Calu3 (cell line): ENCODE results near the gene INVS. TPM values are rescaled to one million over a fixed set of nuclear protein-coding genes. Genes with fewer than 3 reads are reported as not detected.
A peak's percentile ranks its signal among the peaks of the same experiment; 100 is the strongest.

Experiments
- Bru-seq: library from RNA; stranded (reverse); fragments of 400-500 nt; gene quantifications from one replicate; lab custom pipeline; 2021; lab: Mats Ljungman, UMichigan
- BruChase-seq, 2 experiments: library from RNA; stranded (reverse); fragments of 400-500 nt; gene quantifications; one replicate each; lab custom pipeline; 2021; lab: Mats Ljungman, UMichigan
- BruUV-seq: library from RNA; stranded (reverse); fragments of 400-500 nt; replicated peaks from 2 replicates; lab custom pipeline; 2021; lab: Mats Ljungman, UMichigan
- CTCF ChIA-PET: fragments of 300-600 bp; sonication (Branson Sonifier 250); formaldehyde crosslinking; loops from one replicate; lab custom pipeline; 2022; ENCODE audit warnings: antibody characterized with exemption; lab: Charles Lee
- DNase-seq: peaks from one replicate; pipeline ENCODE4 v3.0.0; 2022
- H3K27ac Mint-ChIP-seq: one replicate; pipeline ENCODE4 v1.8.0; 2022; ENCODE audit warnings: mixed read lengths; ENCODE audit not compliant: unreplicated experiment
- H3K27me3 Mint-ChIP-seq: one replicate; pipeline ENCODE4 v1.8.0; 2022; ENCODE audit warnings: mixed read lengths; ENCODE audit not compliant: unreplicated experiment
- H3K36me3 Mint-ChIP-seq: one replicate; pipeline ENCODE4 v1.8.0; 2022; ENCODE audit warnings: mild to moderate bottlenecking, moderate library complexity, mixed read lengths; ENCODE audit not compliant: insufficient read depth, unreplicated experiment
- H3K4me1 Mint-ChIP-seq: one replicate; pipeline ENCODE4 v1.8.0; 2022; ENCODE audit warnings: mild to moderate bottlenecking, low read depth, mixed read lengths; ENCODE audit not compliant: unreplicated experiment
- H3K4me3 Mint-ChIP-seq: one replicate; pipeline ENCODE4 v1.8.0; 2022; ENCODE audit warnings: mild to moderate bottlenecking, low read depth, moderate library complexity, mixed read lengths; ENCODE audit not compliant: unreplicated experiment
- H3K9me3 Mint-ChIP-seq: one replicate; pipeline ENCODE4 v1.8.0; 2022; ENCODE audit warnings: low read depth, mixed read lengths; ENCODE audit not compliant: unreplicated experiment
- CTCF ChIP-seq: fragments of 200-600 bp; IDR thresholded peaks from one replicate; pipeline ENCODE4 v1.8.0; 2022; ENCODE audit warnings: antibody characterized with exemption; ENCODE audit not compliant: unreplicated experiment
- intact Hi-C: fragments of 100-400 bp; cut with micrococcal nuclease; formaldehyde crosslinking; loops from one replicate; pipeline ENCODE4 v1.10.0; 2022; ENCODE audit not compliant: unreplicated experiment
- long read RNA-seq: library from polyadenylated mRNA; stranded (forward); transcript quantifications from one replicate; pipeline ENCODE4 v2.0.0, GENCODE V29; 2022
- total RNA-seq: library from RNA; stranded (reverse); gene quantifications from 2 replicates; pipeline ENCODE4 v1.2.3, GENCODE V29; 2022

The INVS gene
- total RNA-seq = 12.4 and 14.2 TPM in 2 replicates
- percentile 65 among the genes with signal in this experiment for Bru-seq, nascent RNA
- BruChase-seq, experiment 1, labeled RNA remaining after a 6-hour chase = percentile 61 among the genes with signal in this experiment
- BruChase-seq, experiment 2, labeled RNA remaining after a 2-hour chase = percentile 55 among the genes with signal in this experiment
- long read RNA-seq, partial matches to known transcripts = 2 of 7 reads
- long read RNA-seq, other reads (novel, unspliced or antisense) = 3 of 7 reads

GRCh38 chr9:100098887-100099721 is at the start of gene INVS, which contains the start of gene ERP44:
INVS (plus strand) TSS chr9:100099243; CDS start chr9:100104522, 5,279 bp downstream.
ERP44 (minus strand) TSS chr9:100099000; CDS start chr9:100098840, 160 bp downstream.
- DNase-seq = peak; percentile 95
- Mint-ChIP-seq H3K9me3 (no peaks in the 10 kb centered on the region), H3K27me3 (no peaks in the 10 kb centered on the region), H3K4me3 (peak within 1 kb of the TSS; percentile 98), H3K4me1 (peaks cover 11% of the 10 kb centered on the region), H3K36me3 (peaks cover 24% of the 10 kb centered on the region), H3K27ac (peak within 1 kb of the TSS; percentile 94)
- intact Hi-C loops = loop anchor here (5.0 kb wide), 1 partner anchor 72 kb away; no protein-coding TSS in a partner anchor
- CTCF ChIA-PET = no interaction called here
- no peak for TF ChIP-seq CTCF
- BruUV-seq = no TSS peak

- H3K9me3 Mint-ChIP-seq = no peaks in the 10 kb centered on the region
- H3K36me3 Mint-ChIP-seq = no peaks in the 10 kb centered on the region
- intact Hi-C loops = no loop called here
- no peaks in the 10 kb centered on the region for H3K27me3 Mint-ChIP-seq
- H3K27ac Mint-ChIP-seq = no peak overlapping the region
- H3K4me3 Mint-ChIP-seq = no peak overlapping the region
- BruUV-seq = no TSS peak
- CTCF ChIA-PET = no interaction called here
- no peaks in the 10 kb centered on the region for H3K4me1 Mint-ChIP-seq
- TF ChIP-seq CTCF = no peak
- no peak for DNase-seq
Measured at GRCh38 chr9:100049551-100049950, 49.5 kb upstream of the INVS start.

- H3K9me3 Mint-ChIP-seq = no peaks in the 10 kb centered on the region
- intact Hi-C loops = no loop called here
- H3K36me3 Mint-ChIP-seq = no peaks in the 10 kb centered on the region
- CTCF ChIA-PET = no interaction called here
- no peak overlapping the region for H3K27ac Mint-ChIP-seq
- no peaks in the 10 kb centered on the region for H3K4me1 Mint-ChIP-seq
- H3K4me3 Mint-ChIP-seq = no peak overlapping the region
- BruUV-seq = no TSS peak
- H3K27me3 Mint-ChIP-seq = no peaks in the 10 kb centered on the region
- TF ChIP-seq CTCF = no peak
- no peak for DNase-seq
Measured at GRCh38 chr9:100052375-100052774, 46.7 kb upstream of the INVS start.

- Mint-ChIP-seq H3K27ac (no peak overlapping the region), H3K36me3 (no peaks in the 10 kb centered on the region), H3K4me1 (no peaks in the 10 kb centered on the region), H3K4me3 (no peak overlapping the region), H3K9me3 (no peaks in the 10 kb centered on the region), H3K27me3 (no peaks in the 10 kb centered on the region)
- intact Hi-C loops = no loop called here
- no peak for TF ChIP-seq CTCF
- DNase-seq = no peak
- no TSS peak for BruUV-seq
- CTCF ChIA-PET = no interaction called here
Measured at GRCh38 chr9:100056561-100056960, 42.5 kb upstream of the INVS start.
